BLaER1 treated with 17β-estradiol and CSF1 and Interleukin-3, amounts not matched to agents 10 nM and 100 nM (cell line): ENCODE results near the gene TSPAN17.

Experiments
- H3K27ac ChIP-seq, 11 experiments: shearing (Covaris generic); formaldehyde crosslinking; 2 replicates each; pipeline ENCODE4 v1.8.1; 2022
- H3K27me3 ChIP-seq, 11 experiments: shearing (Covaris generic); formaldehyde crosslinking; 2 replicates each; pipeline ENCODE4 v1.8.1; 2022
- H3K36me3 ChIP-seq, 11 experiments: shearing (Covaris generic); formaldehyde crosslinking; 2 replicates each; pipeline ENCODE4 v1.8.1; 2022
- H3K4me1 ChIP-seq, 10 experiments: shearing (Covaris generic); formaldehyde crosslinking; 2 replicates each; pipeline ENCODE4 v1.8.1; 2022
- H3K4me2 ChIP-seq, 11 experiments: shearing (Covaris generic); formaldehyde crosslinking; 2 replicates each; pipeline ENCODE4 v1.8.1; 2022
- H3K4me3 ChIP-seq, 10 experiments: shearing (Covaris generic); formaldehyde crosslinking; 2 replicates each; pipeline ENCODE4 v1.8.1; 2022
- H3K9ac ChIP-seq, 11 experiments: shearing (Covaris generic); formaldehyde crosslinking; 2 replicates each; pipeline ENCODE4 v1.8.1; 2022
- H3K9me3 ChIP-seq, 11 experiments: shearing (Covaris generic); formaldehyde crosslinking; replicated peaks in 1 of 11; 2 replicates each; pipeline ENCODE4 v1.8.1; 2022
- H4K20me1 ChIP-seq, 11 experiments: shearing (Covaris generic); formaldehyde crosslinking; 2 replicates each; pipeline ENCODE4 v1.8.1; 2022
- Cebpa-rat ChIP-seq, 11 experiments: shearing (Covaris generic); IDR thresholded peaks; 2 replicates each; pipeline ENCODE4 v1.8.1; 2022

Gene TSPAN17

GRCh38 chr5:176690911-176691310 is 43.6 kb downstream of the TSPAN17 start:
- Histone ChIP-seq H3K4me1 (peaks cover 0 to 6% (median 0%) of the 10 kb centered on the region in 10 experiments; a peak in 2 of 20 replicates), H3K9me3 (peaks cover 19 to 28% (median 24%) of the 10 kb centered on the region in 11 experiments), H3K27ac (no peak overlapping the region), H3K36me3 (no peaks in the 10 kb centered on the region), H3K4me2 (no peak overlapping the region), H3K9ac (no peak overlapping the region), H3K4me3 (no peak overlapping the region), H3K27me3 (peaks cover 32 to 51% (median 45%) of the 10 kb centered on the region in 11 experiments), H4K20me1 (peaks cover 0 to 17% (median 0%) of the 10 kb centered on the region in 11 experiments; a peak in 5 of 22 replicates)
- TF ChIP-seq Cebpa-rat (IDR thresholded peaks at IDR 0.05), result no peak

GRCh38 chr5:176691524-176691923 is 44.2 kb downstream of the TSPAN17 start:
- Histone ChIP-seq H3K36me3 (no peaks in the 10 kb centered on the region), H3K4me3 (no peak overlapping the region), H3K27ac (no peak overlapping the region), H3K4me2 (no peak overlapping the region), H4K20me1 (peaks cover 0 to 23% (median 0%) of the 10 kb centered on the region in 11 experiments; a peak in 5 of 22 replicates), H3K9me3 (peaks cover 16 to 25% (median 20%) of the 10 kb centered on the region in 11 experiments), H3K27me3 (peaks cover 34 to 57% (median 51%) of the 10 kb centered on the region in 11 experiments), H3K9ac (no peak overlapping the region), H3K4me1 (peaks cover 0 to 6% (median 0%) of the 10 kb centered on the region in 10 experiments; a peak in 2 of 20 replicates)
- no peak for TF ChIP-seq Cebpa-rat (IDR thresholded peaks at IDR 0.05)

GRCh38 chr5:176692326-176692725 is 45.0 kb downstream of the TSPAN17 start:
- Histone ChIP-seq H4K20me1 (peaks cover 0 to 28% (median 0%) of the 10 kb centered on the region in 11 experiments; a peak in 5 of 22 replicates), H3K9me3 (peaks cover 12 to 18% (median 12%) of the 10 kb centered on the region in 11 experiments), H3K4me2 (no peak overlapping the region), H3K27ac (no peak overlapping the region), H3K4me1 (peaks cover 0 to 6% (median 0%) of the 10 kb centered on the region in 10 experiments; a peak in 2 of 20 replicates), H3K36me3 (no peaks in the 10 kb centered on the region), H3K4me3 (no peak overlapping the region), H3K27me3 (peaks cover 40 to 65% (median 59%) of the 10 kb centered on the region in 11 experiments), H3K9ac (no peak overlapping the region)
- no peak for TF ChIP-seq Cebpa-rat (IDR thresholded peaks at IDR 0.05)

- Histone ChIP-seq H3K9ac (no peak overlapping the region; a peak in 1 of 22 replicates), H4K20me1 (peaks cover 0 to 34% (median 0%) of the 10 kb centered on the region in 11 experiments; a peak in 6 of 22 replicates), H3K4me2 (0 out of 22 replicates have a peak overlapping the region, but pooled peaks of 1 of the 11 experiments have one; percentile 23), H3K4me1 (peaks cover 0 to 6% (median 0%) of the 10 kb centered on the region in 10 experiments; a peak in 2 of 20 replicates), H3K27ac (no peak overlapping the region), H3K9me3 (peaks cover 5 to 12% (median 6%) of the 10 kb centered on the region in 11 experiments), H3K36me3 (no peaks in the 10 kb centered on the region), H3K4me3 (no peak overlapping the region), H3K27me3 (peaks cover 44 to 71% (median 65%) of the 10 kb centered on the region in 11 experiments)
- TF ChIP-seq Cebpa-rat (IDR thresholded peaks at IDR 0.05), result no peak
Observed at GRCh38 chr5:176692839-176693476, 45.7 kb downstream of the TSPAN17 start.

- no peak overlapping the region for H3K4me3 ChIP-seq
- no peak overlapping the region for H3K9ac ChIP-seq
- H3K36me3 ChIP-seq, result no peaks in the 10 kb centered on the region
- H4K20me1 ChIP-seq, result peaks cover 0 to 38% (median 0%) of the 10 kb centered on the region in 11 experiments; a peak in 6 of 22 replicates
- H3K9me3 ChIP-seq, result peaks cover under 1 to 7% (median under 1%) of the 10 kb centered on the region in 11 experiments; a peak in 18 of 22 replicates
- TF ChIP-seq Cebpa-rat (IDR thresholded peaks at IDR 0.05), result no peak
- H3K27me3 ChIP-seq, result peaks cover 49 to 76% (median 70%) of the 10 kb centered on the region in 11 experiments
- H3K4me1 ChIP-seq, result peaks cover 0 to 6% (median 0%) of the 10 kb centered on the region in 10 experiments; a peak in 2 of 20 replicates
- no peak overlapping the region for H3K4me2 ChIP-seq
- no peak overlapping the region for H3K27ac ChIP-seq
Observed at GRCh38 chr5:176693477-176693851, 46.2 kb downstream of the TSPAN17 start.

GRCh38 chr5:176694146-176694545 is 46.9 kb downstream of the TSPAN17 start:
- H3K4me1 ChIP-seq, result peaks cover 0 to 6% (median 0%) of the 10 kb centered on the region in 10 experiments; a peak in 2 of 20 replicates
- H4K20me1 ChIP-seq, result peaks cover 0 to 38% (median 0%) of the 10 kb centered on the region in 11 experiments; a peak in 6 of 22 replicates
- H3K9me3 ChIP-seq, result no peaks in the 10 kb centered on the region
- H3K27me3 ChIP-seq, result peaks cover 56 to 83% (median 77%) of the 10 kb centered on the region in 11 experiments
- no peak for TF ChIP-seq Cebpa-rat (IDR thresholded peaks at IDR 0.05)
- H3K4me3 ChIP-seq, result no peak overlapping the region
- no peak overlapping the region for H3K9ac ChIP-seq
- H3K4me2 ChIP-seq, result no peak overlapping the region
- H3K27ac ChIP-seq, result no peak overlapping the region
- H3K36me3 ChIP-seq, result no peaks in the 10 kb centered on the region

GRCh38 chr5:176694631-176695030 is 47.3 kb downstream of the TSPAN17 start:
- Histone ChIP-seq H3K4me3 (no peak overlapping the region), H3K9ac (no peak overlapping the region), H4K20me1 (peaks cover 0 to 38% (median 0%) of the 10 kb centered on the region in 11 experiments; a peak in 6 of 22 replicates), H3K36me3 (no peaks in the 10 kb centered on the region), H3K27me3 (peaks cover 56 to 85% (median 80%) of the 10 kb centered on the region in 11 experiments), H3K4me1 (peaks cover 0 to 6% (median 0%) of the 10 kb centered on the region in 10 experiments; a peak in 2 of 20 replicates), H3K27ac (no peak overlapping the region), H3K4me2 (no peak overlapping the region), H3K9me3 (no peaks in the 10 kb centered on the region)
- no peak for TF ChIP-seq Cebpa-rat (IDR thresholded peaks at IDR 0.05)

GRCh38 chr5:176695073-176695472 is 47.8 kb downstream of the TSPAN17 start:
- H3K4me2 ChIP-seq, result no peak overlapping the region
- peaks cover 0 to 6% (median 0%) of the 10 kb centered on the region in 10 experiments; a peak in 2 of 20 replicates for H3K4me1 ChIP-seq
- H3K27ac ChIP-seq, result no peak overlapping the region
- peaks cover 56 to 88% (median 80%) of the 10 kb centered on the region in 11 experiments for H3K27me3 ChIP-seq
- no peaks in the 10 kb centered on the region for H3K9me3 ChIP-seq
- no peak overlapping the region for H3K4me3 ChIP-seq
- peaks cover 0 to 38% (median 0%) of the 10 kb centered on the region in 11 experiments; a peak in 6 of 22 replicates for H4K20me1 ChIP-seq
- no peak for TF ChIP-seq Cebpa-rat (IDR thresholded peaks at IDR 0.05)
- H3K36me3 ChIP-seq, result no peaks in the 10 kb centered on the region
- H3K9ac ChIP-seq, result no peak overlapping the region

- Histone ChIP-seq H3K4me1 (peaks cover 0 to 6% (median 0%) of the 10 kb centered on the region in 10 experiments; a peak in 2 of 20 replicates), H3K36me3 (no peaks in the 10 kb centered on the region), H3K27me3 (peaks cover 52 to 79% (median 67%) of the 10 kb centered on the region in 11 experiments), H4K20me1 (peaks cover 0 to 37% (median 0%) of the 10 kb centered on the region in 11 experiments; a peak in 6 of 22 replicates), H3K4me2 (no peak overlapping the region), H3K27ac (no peak overlapping the region), H3K9ac (no peak overlapping the region), H3K4me3 (no peak overlapping the region), H3K9me3 (no peaks in the 10 kb centered on the region)
- TF ChIP-seq Cebpa-rat (IDR thresholded peaks at IDR 0.05), result no peak
Observed at GRCh38 chr5:176697267-176697933, 50.1 kb downstream of the TSPAN17 start.
